HG03457 (cell line): Measurements from ENCODE around the gene AGAP1.
"Not testable (repeated sequence)": the region's sequence is repeated elsewhere in the genome, so short reads cannot be mapped to it uniquely, and the experiment has no call there.

Source experiments
- ATAC-seq: cut with Tn5 transposase; IDR thresholded peaks from one replicate; pipeline ENCODE4 v1.9.1; 2021; ENCODE audit warnings: moderate number of reproducible peaks; ENCODE audit not compliant: unreplicated experiment

AGAP1 gene

DNA sequence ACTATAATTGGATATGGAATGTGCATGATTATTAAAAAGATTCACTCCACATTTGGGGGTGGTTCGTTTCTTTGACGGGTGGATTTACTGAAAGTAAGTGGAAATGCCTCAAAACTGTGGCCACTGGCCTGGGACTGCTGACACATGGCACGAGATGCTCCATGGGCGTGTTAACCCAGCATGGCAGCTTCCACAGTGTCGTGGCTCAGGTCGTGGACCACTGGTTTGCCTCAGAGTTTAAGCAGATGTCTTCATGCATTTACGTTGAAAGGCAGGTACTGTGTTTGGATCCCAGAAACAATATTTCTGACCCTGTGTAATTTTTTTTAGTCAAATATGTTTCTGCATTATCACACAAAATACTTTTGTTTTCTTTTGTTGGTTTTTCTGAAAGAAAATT, 432.4 kb downstream of the AGAP1 start:
- ATAC-seq: no peak

DNA sequence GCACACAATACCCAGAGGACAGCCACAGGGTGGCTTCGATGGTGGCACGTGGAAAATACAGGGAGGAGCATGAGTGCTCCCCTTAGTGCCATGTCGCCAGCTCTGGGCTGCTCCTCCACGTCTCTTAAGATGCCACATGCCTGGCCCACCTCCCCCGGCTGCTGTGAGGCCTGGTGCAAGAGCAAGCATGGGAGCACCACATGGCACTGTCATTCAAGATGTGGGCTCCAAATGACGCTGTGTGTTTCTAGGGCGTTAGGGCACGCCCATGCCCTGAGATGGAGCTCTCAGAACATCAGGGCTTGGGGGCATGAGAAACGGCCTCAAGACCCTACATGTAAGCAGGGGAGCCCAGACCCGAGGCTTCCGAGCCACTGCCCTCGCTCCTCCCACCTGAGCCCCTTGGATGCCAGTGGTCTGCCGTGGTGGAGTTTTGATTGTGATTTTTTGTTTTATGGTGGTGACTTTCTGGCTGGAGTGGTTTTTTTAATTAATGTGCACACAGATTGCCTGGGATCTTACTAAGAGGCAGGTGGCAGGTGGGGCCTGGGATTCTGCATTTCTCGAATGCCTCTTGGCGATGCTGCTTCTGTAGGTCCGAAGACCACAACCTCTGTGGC, 435.0 kb downstream of the AGAP1 start:
- no peak for ATAC-seq

DNA sequence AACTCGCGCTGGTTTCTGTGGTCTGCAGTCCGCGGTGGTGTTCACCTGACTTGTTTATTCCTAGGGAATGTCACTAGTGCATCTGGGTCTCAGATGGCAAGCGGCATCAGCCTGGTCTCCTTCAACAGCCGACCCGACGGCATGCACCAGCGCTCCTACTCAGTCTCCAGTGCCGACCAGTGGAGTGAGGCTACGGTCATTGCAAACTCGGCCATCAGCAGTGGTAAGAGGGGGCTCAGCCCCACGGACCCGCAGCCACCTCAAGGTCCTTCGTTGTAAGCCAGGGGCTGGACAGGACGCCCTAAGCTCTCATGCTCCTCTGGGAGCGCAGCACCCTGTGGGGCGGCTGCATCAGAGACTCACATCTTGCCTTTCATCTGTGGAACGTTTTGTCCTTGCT, 436.9 kb downstream of the AGAP1 start:
- no peak for ATAC-seq

DNA sequence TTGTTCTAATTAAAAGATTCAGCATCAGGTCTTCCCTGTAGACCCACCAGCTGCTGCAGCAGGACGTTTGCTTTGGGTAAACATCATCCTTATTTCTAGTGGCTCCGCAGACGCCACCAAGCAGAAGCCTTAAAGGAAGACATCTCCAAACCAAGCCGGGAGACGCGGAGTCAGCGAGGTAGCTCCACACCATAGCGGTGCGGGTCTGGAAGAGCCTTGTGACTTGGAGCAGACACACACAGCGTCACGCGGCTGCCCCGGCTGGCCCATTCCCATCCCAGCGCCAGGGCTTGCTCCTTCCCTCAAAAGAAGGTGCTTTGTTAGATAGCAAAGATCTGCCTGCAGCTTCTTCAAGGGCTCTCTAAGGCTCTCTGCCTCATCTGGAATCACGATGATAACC, 437.8 kb downstream of the AGAP1 start:
- no peak for ATAC-seq

DNA sequence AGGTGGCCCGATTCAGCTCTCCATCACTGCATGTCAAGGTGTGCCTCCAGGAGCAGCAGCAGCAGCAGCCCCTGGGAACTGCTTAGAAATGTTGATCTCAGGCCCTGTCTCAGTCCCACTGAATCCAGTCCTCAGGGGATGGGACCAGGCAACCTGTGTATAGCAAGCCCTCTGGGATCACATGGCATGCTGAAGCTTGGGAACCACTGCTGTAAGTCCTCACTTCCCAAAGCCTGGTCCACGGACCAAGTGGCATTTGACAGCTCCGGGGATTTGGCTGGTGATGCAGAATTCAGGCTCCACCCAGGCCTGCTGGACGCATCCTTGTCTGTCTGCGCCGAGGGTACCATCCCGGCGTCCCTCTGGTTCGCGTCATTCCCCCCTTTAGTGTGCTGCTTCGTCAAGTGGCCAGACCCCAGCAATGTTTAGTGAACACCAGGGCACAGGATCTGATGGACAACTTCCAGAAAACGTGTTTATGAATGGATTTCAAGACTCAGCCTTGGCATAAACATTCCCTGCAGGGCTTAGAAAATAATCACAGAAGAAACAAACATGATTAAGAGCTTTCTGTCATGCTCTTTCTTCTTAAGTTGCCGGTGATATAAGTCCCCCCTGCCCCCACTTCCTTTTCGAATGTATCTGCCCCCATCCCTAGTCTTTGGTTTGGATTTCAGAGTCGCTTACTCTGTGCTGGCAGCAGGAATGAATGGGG, 440.4 kb downstream of the AGAP1 start:
- ATAC-seq: no peak

DNA sequence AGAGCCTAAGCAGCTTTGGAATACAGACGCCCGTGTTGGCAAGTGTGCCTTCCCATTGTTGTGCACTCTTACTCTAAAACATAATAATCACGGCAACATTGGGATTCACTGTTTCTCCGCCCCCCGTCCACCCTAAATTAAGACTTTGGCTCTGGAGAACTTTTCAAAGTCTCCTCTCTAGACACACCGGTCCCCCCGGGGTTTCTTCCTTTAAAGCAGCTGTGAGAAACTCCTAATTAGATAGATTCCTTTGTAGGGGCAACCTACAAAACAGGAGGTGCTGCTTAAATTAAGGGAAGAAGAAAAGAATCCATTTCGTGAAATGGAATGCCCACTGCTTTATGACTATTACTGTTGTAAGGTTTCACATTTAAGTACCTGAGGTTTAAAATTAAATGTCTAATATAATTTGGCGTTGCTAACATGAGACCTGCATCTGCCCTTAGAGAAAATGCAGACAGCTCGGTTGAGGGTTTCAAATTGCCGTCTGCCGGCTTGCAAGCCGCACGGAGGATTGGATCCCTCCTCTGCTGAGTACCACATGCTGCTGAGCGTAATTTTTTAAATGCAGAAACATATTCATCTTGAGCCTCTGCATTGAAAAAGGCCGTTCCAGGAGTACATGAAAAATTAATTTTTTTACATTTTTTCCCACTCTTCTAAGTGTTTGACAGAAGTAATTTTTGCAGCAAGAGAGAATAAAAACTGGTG, 441.1 kb downstream of the AGAP1 start:
- no peak for ATAC-seq

DNA sequence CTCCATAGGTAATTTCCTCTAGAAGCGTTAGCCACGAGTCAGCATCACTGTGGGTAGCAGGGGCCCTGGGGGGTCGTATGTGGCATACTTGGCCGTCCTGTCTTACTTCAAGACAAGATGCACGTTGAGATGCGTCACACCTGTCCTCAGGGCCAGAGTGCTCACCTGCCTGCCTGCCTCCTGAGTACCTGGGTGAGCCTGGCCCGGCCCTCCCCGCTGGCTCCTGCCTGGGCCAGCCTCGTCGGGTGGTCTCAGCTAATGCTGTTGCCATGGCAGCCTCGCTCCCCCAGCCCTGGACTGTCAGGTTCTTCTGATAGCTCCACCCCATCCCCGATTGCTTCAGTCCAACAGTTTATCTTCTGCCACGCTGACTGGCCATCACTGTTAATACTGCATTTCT, 441.9 kb downstream of the AGAP1 start:
- no peak for ATAC-seq

DNA sequence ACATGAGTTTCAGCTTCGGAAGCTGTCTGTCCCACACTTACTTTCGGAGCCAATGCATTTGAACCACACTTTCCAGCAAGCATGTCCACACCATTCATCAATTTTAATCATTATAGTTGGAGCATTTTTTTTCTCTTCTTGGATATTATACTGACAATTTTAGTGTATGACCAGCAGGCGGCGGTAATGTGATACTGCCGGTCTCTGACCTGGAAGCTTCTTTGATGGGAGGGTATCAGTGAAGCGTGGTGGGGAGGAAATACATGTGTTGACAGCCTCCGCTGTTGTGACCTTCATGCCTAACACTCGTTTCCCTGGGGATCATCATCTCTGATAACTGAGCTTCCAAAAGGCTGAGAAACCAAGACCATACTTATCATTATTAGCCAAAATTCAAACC, 442.6 kb downstream of the AGAP1 start:
- ATAC-seq: no peak

DNA sequence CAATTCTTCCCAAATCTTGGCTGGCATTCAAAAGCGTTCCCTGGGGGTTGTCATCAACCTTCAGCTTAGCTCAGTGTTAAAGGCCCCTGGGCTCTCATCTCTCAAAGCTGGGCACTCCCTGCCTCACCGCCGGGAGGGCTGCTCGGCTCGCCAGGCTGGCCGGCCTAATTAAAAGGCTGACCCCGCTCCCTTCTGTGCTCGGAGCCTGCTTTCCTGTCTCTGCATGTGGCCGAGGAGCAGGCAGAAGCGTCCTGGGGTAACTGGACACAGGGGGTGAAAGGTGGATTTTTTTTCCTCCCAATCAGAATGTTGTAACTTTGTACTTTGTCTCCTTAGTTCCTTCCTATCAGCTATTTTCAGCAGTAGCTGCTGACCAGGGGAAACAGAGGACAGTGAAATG, 443.2 kb downstream of the AGAP1 start:
- no peak for ATAC-seq

DNA sequence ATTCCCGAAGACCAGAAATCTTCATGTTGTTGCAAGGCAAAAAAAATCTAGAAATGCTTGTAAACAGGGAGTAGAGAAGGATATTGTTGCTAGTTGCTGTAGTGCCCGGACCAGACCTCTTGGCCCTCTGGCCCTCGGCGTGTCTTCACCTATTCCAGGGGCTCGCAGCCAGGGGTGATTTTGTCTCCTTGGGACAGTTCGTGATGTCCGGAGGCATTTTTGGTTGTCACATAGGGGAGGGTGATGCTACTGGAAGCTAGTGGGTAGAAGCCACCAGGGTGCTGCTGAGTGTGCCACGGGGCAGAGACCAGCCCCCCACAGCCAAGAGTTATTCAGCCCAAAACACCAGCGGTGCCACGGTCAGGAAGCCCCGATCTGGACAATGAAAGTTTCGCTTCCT, 443.7 kb downstream of the AGAP1 start:
- no peak for ATAC-seq

DNA sequence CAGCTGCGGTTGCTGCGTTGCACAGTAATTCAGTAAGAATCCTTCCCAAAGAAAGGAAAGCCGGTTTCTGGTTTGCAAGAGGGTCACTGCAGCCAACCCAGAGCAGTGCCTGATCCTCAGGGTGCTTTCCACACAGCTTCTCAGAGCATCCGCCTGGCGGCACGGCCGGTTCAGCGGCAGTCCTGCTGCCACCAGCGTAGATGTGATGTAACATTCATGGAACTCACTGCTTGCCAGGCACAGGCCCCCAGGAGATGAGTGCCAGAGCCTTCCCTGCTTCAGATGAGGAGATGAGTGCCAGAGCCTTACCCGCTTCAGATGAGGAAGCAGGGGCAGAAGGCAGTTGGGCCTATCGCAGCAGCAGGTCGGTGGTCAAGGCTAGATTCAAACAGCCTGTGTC, 444.1 kb downstream of the AGAP1 start:
- no peak for ATAC-seq

DNA sequence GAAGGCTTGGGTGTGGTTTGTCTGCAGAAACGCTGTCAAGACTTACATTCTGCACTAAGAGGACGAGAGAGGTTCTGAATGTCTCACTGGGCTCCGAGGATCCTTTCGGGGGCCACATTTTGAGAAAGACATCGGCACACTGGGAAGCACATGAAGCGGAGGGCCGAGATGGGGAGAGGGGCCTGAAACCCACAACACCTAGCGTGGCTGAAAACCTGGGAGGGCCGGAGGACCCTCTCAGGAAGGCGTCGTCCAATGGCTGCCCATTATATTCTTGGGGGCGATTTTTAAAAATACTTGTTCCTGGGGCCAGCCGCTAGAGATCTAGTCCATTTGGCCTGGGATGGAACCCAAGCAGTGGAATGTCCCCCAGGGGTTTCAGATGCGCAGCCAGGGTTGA, 444.8 kb downstream of the AGAP1 start:
- ATAC-seq: no peak

DNA sequence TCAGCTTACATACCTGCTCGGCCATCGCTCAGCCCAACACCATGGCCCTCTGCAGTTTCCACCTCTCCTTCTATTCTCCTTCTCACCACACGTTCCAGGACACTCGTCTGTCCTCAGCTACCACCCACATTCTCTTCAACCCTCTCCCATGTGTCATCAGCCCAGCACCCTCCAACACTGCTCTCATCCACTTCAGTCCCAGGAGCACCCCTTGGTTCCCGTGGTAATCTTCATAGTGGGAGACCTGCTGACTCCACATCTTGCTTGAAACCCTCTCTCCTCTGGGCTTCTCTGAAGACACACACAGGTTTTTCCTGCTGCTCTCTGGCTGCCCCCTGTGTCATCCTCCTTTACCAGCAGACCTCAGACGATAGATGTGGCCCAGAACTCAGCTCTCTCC, 445.6 kb downstream of the AGAP1 start:
- no peak for ATAC-seq

DNA sequence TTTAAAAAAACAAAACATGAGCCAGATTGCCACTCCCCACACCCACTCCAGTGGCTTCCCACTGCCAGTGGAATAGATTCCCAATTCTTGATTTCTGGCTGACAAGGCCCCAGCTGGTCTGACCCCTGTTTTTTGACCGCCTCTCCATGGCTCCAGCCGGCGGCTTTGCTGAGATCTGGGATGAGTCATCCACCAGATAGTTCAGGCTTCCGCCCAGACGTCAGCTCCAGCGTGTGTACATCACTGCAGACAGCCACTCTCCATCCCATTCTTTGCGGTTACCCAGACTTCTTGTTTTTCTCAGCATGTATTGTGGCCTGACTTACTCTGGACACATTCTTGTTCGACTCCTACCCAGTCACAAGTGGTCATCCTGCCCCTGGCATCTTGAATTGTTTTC, 446.5 kb downstream of the AGAP1 start:
- ATAC-seq: no peak

DNA sequence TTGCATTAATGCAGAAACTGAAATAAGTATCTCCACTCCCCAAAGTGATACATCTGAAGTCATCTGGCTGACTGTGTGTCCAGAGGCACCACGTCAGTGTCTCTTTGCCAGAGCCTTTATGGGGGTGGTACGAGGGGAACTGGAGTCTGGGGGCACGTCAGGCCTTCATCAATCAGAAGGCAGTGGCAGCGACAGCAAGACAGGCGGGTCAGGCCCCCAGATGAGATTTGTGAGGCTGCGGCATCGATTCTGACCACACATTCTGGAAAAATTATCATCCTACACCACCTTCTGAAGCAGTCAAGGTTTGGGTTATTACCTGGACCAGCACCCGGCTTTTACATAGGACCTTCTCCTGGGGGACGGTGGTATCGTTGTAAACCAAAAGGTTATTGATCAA, 450.7 kb downstream of the AGAP1 start:
- no peak for ATAC-seq

DNA sequence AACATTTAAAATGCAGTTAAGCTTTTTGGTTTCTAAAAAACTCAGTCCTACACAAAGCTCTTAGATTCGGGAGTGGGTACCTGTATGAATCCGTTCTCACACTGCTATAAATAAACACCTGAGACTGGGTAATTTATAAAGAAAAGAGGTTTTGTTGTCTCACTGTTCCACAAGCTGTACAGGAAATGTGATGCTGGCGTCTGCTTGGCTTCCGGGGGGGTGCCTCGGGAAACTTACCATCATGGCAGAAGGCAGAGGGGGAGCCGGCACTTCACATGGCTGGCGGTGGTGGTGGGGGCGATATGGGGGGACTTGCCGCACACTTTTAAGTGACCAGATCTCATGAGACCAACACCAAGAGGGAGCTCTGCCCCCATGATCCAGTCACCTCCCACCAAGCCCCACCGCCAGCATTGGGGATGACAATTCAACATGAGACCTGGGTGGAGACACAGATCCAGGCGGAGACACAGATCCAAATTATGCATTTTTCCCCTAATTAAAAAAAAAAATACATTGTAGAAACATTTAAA, 451.8 kb downstream of the AGAP1 start:
- no peak for ATAC-seq

DNA sequence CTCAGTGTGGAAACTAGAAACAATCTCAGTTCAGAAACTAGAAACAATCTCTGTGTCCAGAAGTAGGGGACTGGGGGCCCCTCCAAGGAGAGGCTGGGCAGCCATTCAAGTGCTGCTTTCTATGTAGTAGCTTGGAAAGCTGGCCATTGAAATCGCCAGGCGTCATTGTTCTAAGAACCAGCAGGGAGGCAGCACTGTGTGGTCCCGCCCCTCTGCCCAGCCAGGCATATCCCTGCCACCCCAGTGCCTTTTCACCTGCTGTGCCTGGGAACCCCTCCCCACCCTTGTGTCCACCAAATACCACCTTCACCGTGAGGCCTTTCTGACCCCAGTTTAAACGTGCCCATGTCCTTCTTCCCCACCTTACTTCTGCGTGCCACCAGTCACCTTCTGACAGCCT, 452.7 kb downstream of the AGAP1 start:
- no peak for ATAC-seq

DNA sequence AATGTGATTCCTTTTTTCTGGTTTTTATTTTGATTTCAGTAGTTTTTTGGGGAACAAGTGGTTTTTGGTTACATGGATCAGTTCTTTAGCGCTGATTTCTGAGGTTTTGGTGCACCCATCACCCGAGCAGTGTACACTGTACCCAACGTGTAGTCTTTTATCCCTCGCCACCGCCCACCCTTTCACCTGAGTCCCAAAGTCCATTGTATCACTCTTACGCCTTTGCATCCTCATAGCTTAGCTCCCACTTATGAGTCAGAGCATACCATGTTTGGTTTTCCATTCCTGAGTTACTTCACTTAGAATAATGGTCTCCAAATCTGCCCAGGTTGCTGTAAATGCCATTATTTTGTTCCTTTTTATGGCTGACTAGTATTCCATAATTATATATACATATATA, 453.2 kb downstream of the AGAP1 start:
- not testable (repeated sequence) for ATAC-seq

DNA sequence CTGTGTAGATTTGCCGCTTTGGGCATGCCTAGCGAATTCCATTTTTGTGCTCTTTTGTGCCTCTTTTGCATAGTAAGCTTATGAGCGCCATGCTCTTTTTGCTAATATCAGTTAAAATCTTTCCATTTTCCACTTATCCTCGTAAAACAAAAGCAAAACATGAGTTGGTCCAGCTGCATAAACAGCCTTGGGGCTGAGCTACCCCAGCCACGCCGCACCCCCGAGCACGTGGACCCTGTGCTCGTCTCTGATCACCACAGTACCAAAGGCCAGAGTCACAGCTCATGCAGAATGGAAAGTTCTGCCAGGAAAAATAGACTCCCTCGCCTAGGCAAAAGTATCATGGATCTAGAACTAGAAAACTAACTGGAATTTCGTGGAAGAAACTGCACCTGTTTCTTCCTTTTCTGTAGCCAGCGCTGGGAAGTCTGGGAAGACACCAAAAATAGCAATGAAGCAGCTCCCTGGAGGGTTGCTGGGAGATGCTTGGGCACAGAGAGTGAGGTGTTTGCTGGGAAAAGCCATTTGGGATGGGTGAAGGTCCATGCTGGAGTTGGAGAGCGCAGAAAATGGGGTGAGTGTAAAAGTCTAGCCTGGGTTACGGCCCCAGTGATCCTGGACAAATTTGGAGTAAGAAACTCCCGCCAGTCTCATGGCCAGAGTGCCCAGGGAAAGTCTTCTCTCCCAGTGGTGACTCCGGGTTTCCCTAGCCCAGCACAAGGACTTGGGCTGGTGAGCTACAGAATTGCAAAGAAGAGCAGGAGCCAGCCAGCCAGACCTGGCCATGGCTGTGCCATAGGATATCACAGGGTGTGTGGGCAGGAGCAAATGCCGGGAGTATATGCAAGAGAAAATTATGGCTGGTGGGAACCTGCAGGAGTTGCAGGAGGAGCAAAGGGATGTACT, 456.0 kb downstream of the AGAP1 start:
- ATAC-seq: no peak

DNA sequence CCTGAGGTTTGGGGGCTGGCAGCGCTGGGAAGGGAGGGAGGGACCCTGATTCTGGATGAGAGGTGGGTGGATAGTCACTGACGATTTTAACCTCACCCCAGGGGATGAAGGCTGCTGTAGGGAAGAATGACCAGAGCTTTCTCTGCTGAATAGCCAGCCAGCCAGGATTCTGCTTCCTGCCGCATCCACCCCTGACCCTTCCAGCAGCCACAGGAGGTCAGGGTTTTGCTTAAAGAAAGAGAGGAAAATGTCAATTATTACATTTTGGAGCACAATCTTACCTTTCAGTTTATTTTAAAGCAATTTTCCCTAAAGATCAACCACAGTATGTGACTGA, 456.6 kb downstream of the AGAP1 start:
- no peak for ATAC-seq

DNA sequence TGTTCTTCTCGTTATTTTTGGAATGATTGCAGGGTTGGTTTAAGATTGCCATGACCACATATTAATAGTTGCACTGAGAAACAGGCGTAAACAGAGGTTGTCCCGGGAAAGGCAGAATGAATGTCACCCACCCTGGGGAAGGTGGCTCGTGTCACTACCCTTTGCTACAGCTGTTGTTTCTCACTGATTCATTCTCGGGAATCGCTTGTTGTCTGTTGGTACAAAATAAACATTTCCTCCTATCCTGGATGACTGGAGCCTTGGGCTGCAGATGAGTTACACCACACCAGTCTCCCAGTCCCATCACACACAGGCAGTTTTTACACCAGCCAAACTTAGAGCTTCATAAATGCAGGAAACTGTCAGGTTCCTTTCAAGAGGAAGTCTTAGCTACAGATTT, 457.6 kb downstream of the AGAP1 start:
- no peak for ATAC-seq
